MCF 10A (cell line): ENCODE measurements around the gene PPM1E. TPM values are rescaled to one million over a fixed set of nuclear protein-coding genes. Genes with fewer than 3 reads are reported as not detected.
A peak's percentile ranks its signal among the peaks of the same experiment; 100 is the strongest.

ENCODE experiments used
- BruUV-seq: library from RNA; stranded (reverse); fragments of 400-500 nt; replicated peaks from 2 replicates; lab custom pipeline; 2021; lab: Mats Ljungman, UMichigan
- CTCF ChIA-PET: fragments of 300-600 bp; sonication (Branson Sonifier 250); formaldehyde crosslinking; extraction: SDS; loops from one replicate; lab custom pipeline; 2021; ENCODE audit warnings: antibody characterized with exemption, inconsistent platforms; lab: Yijun Ruan, JAX
- POLR2A ChIA-PET: fragments of 300-600, 350-650 bp; sonication (Branson Sonifier 250); formaldehyde crosslinking; extraction: SDS; loops from one replicate; lab custom pipeline; 2020; ENCODE audit warnings: antibody characterized with exemption, inconsistent platforms; lab: Yijun Ruan, JAX
- DNase-seq: peaks from one replicate; pipeline ENCODE4 v3.0.0-alpha.2; 2018; ENCODE audit not compliant: unreplicated experiment
- H3K27ac Mint-ChIP-seq: one replicate; pipeline ENCODE4 v1.8.0; 2022; ENCODE audit warnings: mild to moderate bottlenecking, low read depth, mixed read lengths; ENCODE audit not compliant: unreplicated experiment
- H3K27me3 Mint-ChIP-seq: one replicate; pipeline ENCODE4 v1.8.0; 2022; ENCODE audit warnings: mixed read lengths; ENCODE audit not compliant: insufficient read depth, unreplicated experiment
- H3K36me3 Mint-ChIP-seq: one replicate; pipeline ENCODE4 v1.8.0; 2022; ENCODE audit warnings: mild to moderate bottlenecking, moderate library complexity, mixed read lengths; ENCODE audit not compliant: insufficient read depth, unreplicated experiment
- H3K4me1 Mint-ChIP-seq: one replicate; pipeline ENCODE4 v1.8.0; 2022; ENCODE audit warnings: mixed read lengths; ENCODE audit not compliant: insufficient read depth, unreplicated experiment
- H3K4me3 Mint-ChIP-seq: one replicate; pipeline ENCODE4 v1.8.0; 2022; ENCODE audit warnings: mild to moderate bottlenecking, moderate library complexity, mixed read lengths; ENCODE audit not compliant: unreplicated experiment
- H3K9me3 Mint-ChIP-seq: one replicate; pipeline ENCODE4 v1.8.0; 2022; ENCODE audit warnings: mixed read lengths; ENCODE audit not compliant: unreplicated experiment
- intact Hi-C: fragments of 100-400 bp; cut with micrococcal nuclease; formaldehyde crosslinking; loops from 2 replicates; pipeline ENCODE4 v1.14.1; 2022
- total RNA-seq: library from RNA; stranded (reverse); gene quantifications from 2 replicates; pipeline ENCODE4 v1.2.3, GENCODE V29; 2022
- TF ChIP-seq, protein P1 (sequence below): fragments of 200-600 bp; IDR thresholded peaks from one replicate; pipeline ENCODE4 v1.8.0; 2022; ENCODE audit warnings: antibody characterized with exemption, mild to moderate bottlenecking; ENCODE audit not compliant: unreplicated experiment

PPM1E gene
- total RNA-seq, 1 experiment from 2014 or later, result 0.65 TPM

DNA sequence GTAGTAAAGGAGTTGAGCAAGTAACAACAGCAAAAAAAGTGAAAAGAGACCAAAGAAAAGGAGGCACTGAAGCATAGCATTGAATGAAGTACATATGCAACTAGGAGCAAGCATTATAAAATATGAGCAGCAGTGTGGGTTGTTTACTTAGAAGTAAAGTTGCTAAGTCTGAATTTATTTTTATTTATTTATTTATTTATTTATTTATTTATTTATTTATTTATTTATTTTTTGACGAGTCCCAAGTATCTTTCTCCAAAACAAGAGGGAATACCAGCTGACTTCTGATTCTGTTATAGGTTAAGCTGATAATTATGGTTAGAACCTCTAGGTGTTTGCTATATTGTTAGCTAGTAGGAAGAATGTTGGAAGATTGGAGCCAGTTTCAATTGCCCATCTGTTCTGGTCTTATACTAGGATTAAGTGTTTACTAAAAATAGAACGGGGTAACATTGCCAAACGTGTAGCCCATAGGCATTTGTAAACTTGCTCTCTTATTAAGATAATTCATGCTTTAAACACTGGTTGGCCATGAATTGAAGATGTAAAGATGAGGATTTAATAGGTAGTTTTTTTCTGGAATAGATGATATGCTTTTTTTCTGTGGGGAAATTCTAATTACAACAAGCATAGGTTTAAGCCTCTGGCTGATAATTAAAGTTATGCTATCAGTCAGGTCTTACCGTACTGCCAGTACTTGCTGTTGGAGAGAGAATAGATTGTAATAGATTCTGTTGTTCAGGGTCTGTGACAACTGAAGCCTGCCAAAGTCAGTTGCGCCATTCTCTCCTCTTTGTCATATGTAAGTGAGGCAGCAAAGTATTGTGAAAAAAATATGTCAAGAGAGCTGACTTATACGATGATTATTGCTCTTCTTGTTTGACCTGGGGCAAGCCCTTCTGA, 66.7 kb downstream of the PPM1E start:
- H3K27me3 Mint-ChIP-seq, result no peaks in the 10 kb centered on the region
- BruUV-seq, result no TSS peak
- ChIA-PET CTCF (no interaction called here), POLR2A (interaction anchor here (0.5 to 1.2 kb wide), 8 partner anchors 11 to 308 kb away, joined by 3 to 5 read pairs (median 3); partner anchors contain the start of gene MTMR4)
- H3K4me1 Mint-ChIP-seq, result peaks cover 8% of the 10 kb centered on the region
- H3K9me3 Mint-ChIP-seq, result no peaks in the 10 kb centered on the region
- TF ChIP-seq, protein P1, sequence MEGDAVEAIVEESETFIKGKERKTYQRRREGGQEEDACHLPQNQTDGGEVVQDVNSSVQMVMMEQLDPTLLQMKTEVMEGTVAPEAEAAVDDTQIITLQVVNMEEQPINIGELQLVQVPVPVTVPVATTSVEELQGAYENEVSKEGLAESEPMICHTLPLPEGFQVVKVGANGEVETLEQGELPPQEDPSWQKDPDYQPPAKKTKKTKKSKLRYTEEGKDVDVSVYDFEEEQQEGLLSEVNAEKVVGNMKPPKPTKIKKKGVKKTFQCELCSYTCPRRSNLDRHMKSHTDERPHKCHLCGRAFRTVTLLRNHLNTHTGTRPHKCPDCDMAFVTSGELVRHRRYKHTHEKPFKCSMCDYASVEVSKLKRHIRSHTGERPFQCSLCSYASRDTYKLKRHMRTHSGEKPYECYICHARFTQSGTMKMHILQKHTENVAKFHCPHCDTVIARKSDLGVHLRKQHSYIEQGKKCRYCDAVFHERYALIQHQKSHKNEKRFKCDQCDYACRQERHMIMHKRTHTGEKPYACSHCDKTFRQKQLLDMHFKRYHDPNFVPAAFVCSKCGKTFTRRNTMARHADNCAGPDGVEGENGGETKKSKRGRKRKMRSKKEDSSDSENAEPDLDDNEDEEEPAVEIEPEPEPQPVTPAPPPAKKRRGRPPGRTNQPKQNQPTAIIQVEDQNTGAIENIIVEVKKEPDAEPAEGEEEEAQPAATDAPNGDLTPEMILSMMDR, result no peak
- no peak overlapping the region for H3K27ac Mint-ChIP-seq
- DNase-seq, result peak; percentile 58
- intact Hi-C loops, result no loop called here
- H3K36me3 Mint-ChIP-seq, result no peaks in the 10 kb centered on the region
- no peak overlapping the region for H3K4me3 Mint-ChIP-seq

DNA sequence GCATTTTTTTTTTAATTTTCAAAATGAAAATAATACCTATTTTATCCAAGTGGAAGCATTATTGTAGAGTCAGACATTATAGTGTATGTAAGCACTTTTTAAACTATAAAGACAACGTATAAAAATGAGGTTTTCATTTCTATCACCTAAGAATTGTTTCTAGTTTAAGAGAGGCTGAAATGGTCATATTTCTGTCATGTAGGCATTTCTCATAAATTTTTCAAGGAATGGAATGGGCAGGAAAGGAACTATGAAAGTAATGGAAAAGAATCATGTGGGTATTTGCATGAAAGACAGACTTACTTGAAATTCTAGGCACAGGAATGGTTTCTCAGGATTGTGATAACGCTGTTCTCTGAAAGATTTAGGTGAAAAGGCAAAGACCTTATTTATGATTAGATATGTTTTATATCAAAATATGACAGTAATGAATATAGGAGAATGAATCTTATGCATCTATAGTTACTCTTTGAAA, 67.4 kb downstream of the PPM1E start:
- TF ChIP-seq, protein P1, result no peak
- H3K9me3 Mint-ChIP-seq, result no peaks in the 10 kb centered on the region
- DNase-seq, result no peak
- no peak overlapping the region for H3K27ac Mint-ChIP-seq
- no TSS peak for BruUV-seq
- intact Hi-C loops, result no loop called here
- H3K27me3 Mint-ChIP-seq, result no peaks in the 10 kb centered on the region
- H3K36me3 Mint-ChIP-seq, result no peaks in the 10 kb centered on the region
- ChIA-PET POLR2A (interaction anchor here (0.6 to 1.2 kb wide), 3 partner anchors 36 to 192 kb away, joined by 3 to 4 read pairs (median 3); no protein-coding TSS in a partner anchor), CTCF (no interaction called here)
- peaks cover 8% of the 10 kb centered on the region for H3K4me1 Mint-ChIP-seq
- no peak overlapping the region for H3K4me3 Mint-ChIP-seq

DNA sequence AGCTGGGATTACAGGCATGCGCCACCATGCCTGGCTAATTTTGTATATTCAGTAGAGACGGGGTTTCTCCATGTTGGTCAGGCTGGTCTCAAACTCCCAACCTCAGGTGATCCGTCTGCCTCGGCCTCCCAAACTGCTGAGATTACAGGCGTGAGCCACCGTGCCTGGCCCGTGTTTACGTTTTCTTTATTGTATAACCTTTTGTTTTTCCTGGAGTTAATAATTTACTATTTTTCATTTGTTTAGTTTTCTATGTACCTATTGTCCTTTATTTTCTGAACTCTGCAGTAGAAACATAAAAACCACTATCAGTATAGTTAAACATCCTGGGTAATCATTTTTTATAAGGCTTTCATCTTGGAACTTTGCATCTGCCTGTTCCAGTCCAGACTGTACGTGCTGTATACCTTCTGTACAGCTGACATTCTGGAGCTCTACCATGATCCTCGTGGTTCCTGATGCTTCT, 73.6 kb downstream of the PPM1E start:
- Mint-ChIP-seq H3K27ac (no peak overlapping the region), H3K4me3 (no peak overlapping the region), H3K9me3 (no peaks in the 10 kb centered on the region), H3K4me1 (no peaks in the 10 kb centered on the region), H3K36me3 (no peaks in the 10 kb centered on the region), H3K27me3 (no peaks in the 10 kb centered on the region)
- no TSS peak for BruUV-seq
- intact Hi-C loops, result no loop called here
- no peak for DNase-seq
- CTCF ChIA-PET, result no interaction called here
- TF ChIP-seq, protein P1, result no peak
- POLR2A ChIA-PET, result interaction anchor here (1.2 kb wide), 1 partner anchor 37 kb away, joined by 3 read pairs; no protein-coding TSS in a partner anchor

DNA sequence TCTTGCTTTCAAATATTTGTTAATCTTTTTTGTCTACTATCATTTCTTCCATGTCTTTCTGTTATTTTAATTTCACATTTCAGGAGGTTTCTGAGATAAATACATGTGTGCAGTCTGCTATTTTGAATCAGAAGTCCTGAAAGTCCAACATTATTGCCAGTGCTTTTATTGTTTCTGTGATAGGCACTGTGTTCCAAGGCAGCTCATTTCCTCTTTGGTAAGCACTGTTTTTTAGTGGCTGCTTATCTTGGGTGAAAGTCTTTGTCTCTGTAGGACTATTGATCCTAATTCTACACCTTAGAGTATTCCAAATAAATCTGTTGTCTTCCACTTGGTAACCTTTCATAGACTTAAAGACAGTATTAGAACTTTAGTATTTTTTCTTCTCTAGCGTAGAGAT, 76.1 kb downstream of the PPM1E start:
- H3K4me1 Mint-ChIP-seq, result no peaks in the 10 kb centered on the region
- TF ChIP-seq, protein P1, result no peak
- no peak for DNase-seq
- H3K27me3 Mint-ChIP-seq, result no peaks in the 10 kb centered on the region
- ChIA-PET POLR2A (no interaction called here), CTCF (no interaction called here)
- no peaks in the 10 kb centered on the region for H3K9me3 Mint-ChIP-seq
- intact Hi-C loops, result no loop called here
- BruUV-seq, result no TSS peak
- no peak overlapping the region for H3K27ac Mint-ChIP-seq
- no peaks in the 10 kb centered on the region for H3K36me3 Mint-ChIP-seq
- H3K4me3 Mint-ChIP-seq, result no peak overlapping the region
